Thyroid gland (tissue), 4 donors: Measurements from ENCODE around the gene ACY1.

ENCODE experiments used
- POLR2A ChIP-seq, 2 donors: fragments of 450-650 bp; IDR thresholded peaks; one replicate each; pipeline ENCODE4 v1.6.1; 2017; ENCODE audit warnings: antibody characterized with exemption in 2 of 2, mild to moderate bottlenecking in 2 of 2, moderate library complexity in 1 of 2
- TF ChIP-seq, protein P1 (sequence below), 6 experiments: fragments of 200-600 bp in 3 of 6; fragments of 450-650 bp in 3 of 6; sonication (generic) in 3 of 6; IDR thresholded peaks; one replicate each; pipeline ENCODE4 v1.5.1; 2016 to 2019; ENCODE audit warnings: antibody characterized with exemption in 6 of 6, mild to moderate bottlenecking in 2 of 6, inconsistent platforms in 1 of 6, moderate library complexity in 1 of 6

DNA sequence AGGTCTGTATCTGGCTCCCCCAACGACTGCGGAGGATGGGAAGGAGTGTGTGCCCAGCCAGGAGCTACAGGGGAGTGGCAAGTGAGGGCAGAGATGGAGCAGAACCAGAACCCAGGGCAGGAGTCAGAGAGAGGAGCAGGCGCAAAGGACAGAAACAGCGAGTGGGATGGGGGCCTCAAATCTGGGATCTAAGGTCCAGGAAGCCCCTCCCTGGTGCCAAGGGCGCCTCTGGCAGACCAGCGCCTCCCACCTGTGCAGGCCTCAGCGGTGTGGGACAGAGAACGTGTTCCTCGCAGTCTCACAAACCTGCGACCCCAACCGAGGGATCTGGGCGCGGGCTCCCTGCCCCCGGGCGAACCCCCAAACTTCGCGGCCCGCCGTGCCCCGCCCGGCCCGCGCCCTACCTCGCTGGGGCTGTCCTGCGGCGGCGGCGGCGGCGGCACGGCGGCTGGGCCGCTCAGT, 16.4 kb upstream of the ACY1 start:
- no peak for TF ChIP-seq POLR2A (IDR thresholded peaks at IDR 0.05)
- TF ChIP-seq, protein P1, sequence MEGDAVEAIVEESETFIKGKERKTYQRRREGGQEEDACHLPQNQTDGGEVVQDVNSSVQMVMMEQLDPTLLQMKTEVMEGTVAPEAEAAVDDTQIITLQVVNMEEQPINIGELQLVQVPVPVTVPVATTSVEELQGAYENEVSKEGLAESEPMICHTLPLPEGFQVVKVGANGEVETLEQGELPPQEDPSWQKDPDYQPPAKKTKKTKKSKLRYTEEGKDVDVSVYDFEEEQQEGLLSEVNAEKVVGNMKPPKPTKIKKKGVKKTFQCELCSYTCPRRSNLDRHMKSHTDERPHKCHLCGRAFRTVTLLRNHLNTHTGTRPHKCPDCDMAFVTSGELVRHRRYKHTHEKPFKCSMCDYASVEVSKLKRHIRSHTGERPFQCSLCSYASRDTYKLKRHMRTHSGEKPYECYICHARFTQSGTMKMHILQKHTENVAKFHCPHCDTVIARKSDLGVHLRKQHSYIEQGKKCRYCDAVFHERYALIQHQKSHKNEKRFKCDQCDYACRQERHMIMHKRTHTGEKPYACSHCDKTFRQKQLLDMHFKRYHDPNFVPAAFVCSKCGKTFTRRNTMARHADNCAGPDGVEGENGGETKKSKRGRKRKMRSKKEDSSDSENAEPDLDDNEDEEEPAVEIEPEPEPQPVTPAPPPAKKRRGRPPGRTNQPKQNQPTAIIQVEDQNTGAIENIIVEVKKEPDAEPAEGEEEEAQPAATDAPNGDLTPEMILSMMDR (IDR thresholded peaks at IDR 0.05), result peak in 1 of 6 experiments; percentile 12
